Suprapubic skin (tissue), 4 donors: Measurements from ENCODE around the gene SPAG7.

Experiments
- EP300 ChIP-seq: sonication (generic); formaldehyde crosslinking; IDR thresholded peaks from one replicate; pipeline ENCODE4 v1.6.1; 2017; ENCODE audit warnings: antibody characterized with exemption
- POLR2A ChIP-seq, 2 donors: fragments of 450-650 bp; IDR thresholded peaks; one replicate each; pipeline ENCODE4 v1.6.1; 2017; ENCODE audit warnings: antibody characterized with exemption in 2 of 2, mild to moderate bottlenecking in 2 of 2, moderate library complexity in 2 of 2
- POLR2AphosphoS5 ChIP-seq, 3 donors: sonication (generic); formaldehyde crosslinking; IDR thresholded peaks; one replicate each; pipeline ENCODE4 v1.6.1; 2017; ENCODE audit warnings: antibody characterized with exemption in 3 of 3
- TF ChIP-seq, protein P1 (sequence below), 2 donors: fragments of 200-600 bp in 1 of 2; fragments of 450-650 bp in 1 of 2; sonication (generic) in 1 of 2; IDR thresholded peaks; one replicate each; pipeline ENCODE4 v1.5.1; 2016 to 2019; ENCODE audit warnings: antibody characterized with exemption in 2 of 2, mild to moderate bottlenecking in 1 of 2, moderate library complexity in 1 of 2

DNA sequence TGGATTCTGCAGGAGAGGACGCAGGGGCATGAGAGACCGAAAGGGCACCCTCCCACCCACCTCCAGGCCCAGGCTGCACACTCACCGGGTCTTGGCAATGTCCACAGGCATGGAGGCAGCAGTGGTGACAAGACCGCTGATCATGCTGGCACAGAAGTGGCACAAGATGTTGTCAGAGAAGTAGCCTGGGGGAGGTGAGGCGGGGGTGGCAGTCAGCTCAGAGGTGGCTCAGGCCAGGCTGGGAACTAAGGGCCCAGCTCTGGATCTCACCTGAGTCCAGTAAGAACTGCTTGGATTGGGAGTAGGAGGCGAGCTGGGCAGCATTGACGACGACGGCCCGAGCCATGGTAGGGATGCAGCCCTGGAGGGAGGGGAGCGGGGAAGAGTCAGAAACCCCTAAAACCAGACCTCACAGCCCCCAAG lies 29.5 kb downstream of the SPAG7 start:
- TF ChIP-seq, protein P1, sequence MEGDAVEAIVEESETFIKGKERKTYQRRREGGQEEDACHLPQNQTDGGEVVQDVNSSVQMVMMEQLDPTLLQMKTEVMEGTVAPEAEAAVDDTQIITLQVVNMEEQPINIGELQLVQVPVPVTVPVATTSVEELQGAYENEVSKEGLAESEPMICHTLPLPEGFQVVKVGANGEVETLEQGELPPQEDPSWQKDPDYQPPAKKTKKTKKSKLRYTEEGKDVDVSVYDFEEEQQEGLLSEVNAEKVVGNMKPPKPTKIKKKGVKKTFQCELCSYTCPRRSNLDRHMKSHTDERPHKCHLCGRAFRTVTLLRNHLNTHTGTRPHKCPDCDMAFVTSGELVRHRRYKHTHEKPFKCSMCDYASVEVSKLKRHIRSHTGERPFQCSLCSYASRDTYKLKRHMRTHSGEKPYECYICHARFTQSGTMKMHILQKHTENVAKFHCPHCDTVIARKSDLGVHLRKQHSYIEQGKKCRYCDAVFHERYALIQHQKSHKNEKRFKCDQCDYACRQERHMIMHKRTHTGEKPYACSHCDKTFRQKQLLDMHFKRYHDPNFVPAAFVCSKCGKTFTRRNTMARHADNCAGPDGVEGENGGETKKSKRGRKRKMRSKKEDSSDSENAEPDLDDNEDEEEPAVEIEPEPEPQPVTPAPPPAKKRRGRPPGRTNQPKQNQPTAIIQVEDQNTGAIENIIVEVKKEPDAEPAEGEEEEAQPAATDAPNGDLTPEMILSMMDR (IDR thresholded peaks at IDR 0.05) = no peak
- no peak for TF ChIP-seq EP300
- no peak for TF ChIP-seq POLR2AphosphoS5 (IDR thresholded peaks at IDR 0.05)
- no peak for TF ChIP-seq POLR2A (IDR thresholded peaks at IDR 0.05)
